K562 (cell line): ENCODE data around the gene TLCD1. TPM values are rescaled to one million over a fixed set of nuclear protein-coding genes. Genes with fewer than 3 reads are reported as not detected.

Experiments
- ATAC-seq: fragments of 200-7000 bp; cut with Tn5 transposase; 3 replicates; pipeline ENCODE4 v1.9.1; 2020; ENCODE audit warnings: moderate library complexity
- BruUV-seq: library from RNA; stranded (reverse); fragments of 400-500 nt; replicated peaks from 2 replicates; lab custom pipeline; 2021; lab: Mats Ljungman, UMichigan
- CTCF ChIA-PET: fragments of 300-600 bp; formaldehyde crosslinking; extraction: SDS; loops from one replicate; lab custom pipeline; 2021; ENCODE audit warnings: low intra/inter-chr PET ratio; lab: Yijun Ruan, JAX
- POLR2A ChIA-PET: fragments of 300-600, 350-650 bp; sonication (Branson Sonifier 250); formaldehyde crosslinking; extraction: SDS; loops from one replicate; lab custom pipeline; 2021; ENCODE audit warnings: antibody characterized with exemption, inconsistent platforms; lab: Yijun Ruan, JAX
- DNase-seq, 4 experiments: peaks; one replicate each; pipeline versions ENCODE4 v3.0.0 to v3.0.0-alpha.2; 2011 to 2018; ENCODE audit warnings: low spot score in 3 of 4, mixed read lengths in 3 of 4; ENCODE audit errors: extremely low read depth in 1 of 4
- FAIRE-seq: peaks from 2 replicates; lab custom pipeline; 2011; peaks lifted over from hg19 to GRCh38; lab: Jason Lieb, UNC
- H2AFZ ChIP-seq: 2 replicates; pipeline ENCODE4 v1.6.0; 2011; ENCODE audit warnings: low read depth, low read length, control low read depth, inconsistent platforms
- H3K27ac ChIP-seq: fragments of 200-600 bp; 3 replicates; pipeline ENCODE4 v1.8.0; 2011; ENCODE audit warnings: low read depth, mild to moderate bottlenecking, control low read depth, inconsistent platforms, low read length, moderate library complexity, mixed read lengths; ENCODE audit errors: extremely low read depth
- H3K27me3 ChIP-seq, 2 experiments: fragments of 300-600 bp in 1 of 2; 2 replicates in 1 of 2; 3 replicates in 1 of 2; pipeline versions ENCODE4 v1.6.0 to v1.8.0; 2011; ENCODE audit warnings: inconsistent platforms in 2 of 2, low read length in 2 of 2, mild to moderate bottlenecking in 1 of 2, mixed read lengths in 1 of 2, moderate library complexity in 1 of 2; ENCODE audit not compliant: control insufficient read depth in 2 of 2, insufficient read depth in 2 of 2
- H3K36me3 ChIP-seq: fragments of 300-600 bp; 3 replicates; pipeline ENCODE4 v1.8.0; 2011; ENCODE audit warnings: mild to moderate bottlenecking, low read length, inconsistent platforms; ENCODE audit not compliant: control insufficient read depth, insufficient read depth
- H3K4me1 ChIP-seq, 2 experiments: fragments of 200-600 bp in 1 of 2; replicated peaks in 1 of 2; 2 replicates in 1 of 2; 3 replicates in 1 of 2; pipeline versions ENCODE4 v1.5.1 to v1.8.0; 2011; ENCODE audit warnings: inconsistent platforms in 2 of 2, low read length in 2 of 2, mild to moderate bottlenecking in 1 of 2, mixed read lengths in 1 of 2, moderate library complexity in 1 of 2; ENCODE audit not compliant: control insufficient read depth in 2 of 2, insufficient read depth in 2 of 2
- H3K4me2 ChIP-seq: 2 replicates; pipeline ENCODE4 v1.6.1; 2011; ENCODE audit warnings: low read length, control low read depth, inconsistent platforms, mixed read lengths; ENCODE audit not compliant: insufficient read depth
- H3K4me3 ChIP-seq: fragments of 200-600 bp; sonication (generic), shearing (Covaris generic); 2 replicates; pipeline ENCODE4 v1.5.1; 2016; ENCODE audit warnings: control low read depth, inconsistent platforms
- H3K79me2 ChIP-seq: fragments of 200-600 bp; 3 replicates; pipeline ENCODE4 v1.8.0; 2011; ENCODE audit warnings: low read length, inconsistent platforms; ENCODE audit not compliant: control insufficient read depth, insufficient read depth
- H3K9ac ChIP-seq, 2 experiments: 2 replicates each; pipeline versions ENCODE4 v1.6.0 to v1.6.1; 2011; ENCODE audit warnings: low read depth in 2 of 2, low read length in 2 of 2, control low read depth in 1 of 2, inconsistent platforms in 1 of 2, mild to moderate bottlenecking in 1 of 2, mixed read lengths in 1 of 2; ENCODE audit not compliant: insufficient read depth in 1 of 2
- H3K9me1 ChIP-seq: one replicate; pipeline ENCODE4 v1.6.0; 2011; ENCODE audit warnings: inconsistent platforms, mild to moderate bottlenecking, low read length, moderate library complexity; ENCODE audit not compliant: control insufficient read depth, insufficient read depth
- H3K9me3 ChIP-seq: replicated peaks from 2 replicates; pipeline ENCODE4 v1.5.1; 2011; ENCODE audit warnings: low read depth, low read length, inconsistent platforms; ENCODE audit not compliant: control insufficient read depth, insufficient read depth
- H4K20me1 ChIP-seq: replicated peaks from 2 replicates; pipeline ENCODE4 v1.6.1; 2011; ENCODE audit warnings: low read length, inconsistent platforms, mixed read lengths; ENCODE audit not compliant: control insufficient read depth, insufficient read depth
- BDP1 ChIP-seq: IDR thresholded peaks from 3 replicates; pipeline ENCODE4 v1.6.1; 2011; ENCODE audit not compliant: insufficient read length, insufficient read depth
- BRD4 ChIP-seq: fragments of 200-600 bp; sonication (generic); IDR thresholded peaks from 2 replicates; pipeline ENCODE4 v1.6.1; 2017; ENCODE audit warnings: inconsistent platforms
- CCAR2 ChIP-seq: fragments of 200-400 bp; formaldehyde crosslinking; IDR thresholded peaks from 2 replicates; pipeline ENCODE4 v1.6.1; 2017; ENCODE audit warnings: mild to moderate bottlenecking, low read depth, low read length
- HDAC6 ChIP-seq: IDR thresholded peaks from 2 replicates; pipeline ENCODE4 v1.6.1; 2012; ENCODE audit warnings: low read depth, mild to moderate bottlenecking, control low read depth, inconsistent platforms, low read length, moderate library complexity
- MEF2A ChIP-seq: IDR thresholded peaks from 2 replicates; pipeline ENCODE4 v1.6.1; 2011; ENCODE audit warnings: low read depth, mild to moderate bottlenecking, low read length, moderate library complexity; ENCODE audit not compliant: control insufficient read depth
- MTA1 ChIP-seq: fragments of 450-650 bp; IDR thresholded peaks from 2 replicates; pipeline ENCODE4 v1.6.1; 2017; ENCODE audit warnings: borderline replicate concordance
- TAF1 ChIP-seq: IDR thresholded peaks from 2 replicates; pipeline ENCODE4 v1.6.1; 2011; ENCODE audit warnings: mild to moderate bottlenecking, low read length, moderate library complexity; ENCODE audit not compliant: insufficient read depth, control insufficient read depth, severe bottlenecking; ENCODE audit errors: extremely low read depth
- TRIM24 ChIP-seq, 2 experiments: fragments of 450-650 bp; IDR thresholded peaks; 2 replicates each; pipeline ENCODE4 v1.6.1; 2016
- XRCC5 ChIP-seq: fragments of 200-400 bp; formaldehyde crosslinking; IDR thresholded peaks from 2 replicates; pipeline ENCODE4 v1.6.1; 2017; ENCODE audit warnings: low read depth, mild to moderate bottlenecking, low read length
- ZNF239 ChIP-seq: fragments of 250-450 bp; sonication (Bioruptor Pico); IDR thresholded peaks from 2 replicates; pipeline ENCODE4 v1.4.0; 2020; ENCODE audit warnings: mild to moderate bottlenecking
- ZNF398 ChIP-seq: fragments of 250-450 bp; sonication (Bioruptor Pico); IDR thresholded peaks from 2 replicates; pipeline ENCODE4 v1.8.0; 2021; ENCODE audit warnings: moderate library complexity, mild to moderate bottlenecking, inconsistent platforms
- ZNF444 ChIP-seq: fragments of 250-450 bp; sonication (Bioruptor Pico); IDR thresholded peaks from 2 replicates; pipeline ENCODE4 v1.4.0; 2020; ENCODE audit warnings: mild to moderate bottlenecking, moderate library complexity
- ZNF507 ChIP-seq: conservative IDR thresholded peaks from 2 replicates; pipeline ENCODE4 v1.6.1; 2017; ENCODE audit warnings: missing genetic modification characterization, missing compliant biosample characterization
- ZNF584 ChIP-seq: fragments of 200-800 bp; sonication (Bioruptor generic); IDR thresholded peaks from 2 replicates; pipeline ENCODE4 v1.6.1; 2016; ENCODE audit warnings: low read depth, mild to moderate bottlenecking, missing genetic modification characterization, missing compliant biosample characterization
- ZNF766 ChIP-seq: fragments of 200-800 bp; sonication (Bioruptor generic); conservative IDR thresholded peaks from 2 replicates; pipeline ENCODE4 v1.6.1; 2016; ENCODE audit warnings: missing genetic modification characterization, missing compliant biosample characterization
- WGBS: fragments of 100-300 bp; shearing (Covaris generic); methylation state at CpG from one replicate; pipeline ENCODE4 v1.1.6; 2016; ENCODE audit warnings: low coverage, mixed read lengths; ENCODE audit not compliant: insufficient coverage; ENCODE audit errors: missing lambda C conversion rate; 5-methylcytosine and 5-hydroxymethylcytosine counted together
- in situ Hi-C: fragments of 300-500 bp; cut with MboI; formaldehyde crosslinking; loops from 4 replicates; pipeline ENCODE4 v1.15.0; 2018; ENCODE audit warnings: inconsistent platforms, mixed read lengths
- intact Hi-C: fragments of 100-400 bp; cut with micrococcal nuclease; formaldehyde crosslinking; loops from 2 replicates; pipeline ENCODE4 v1.14.2; 2022
- polyA plus RNA-seq, 8 experiments: library from polyadenylated mRNA; depleted of rRNA in 4 of 8; stranded (reverse) in 5 of 8; unstranded in 3 of 8; fragments of >200 nt; fragmentation: Nextera tagmentation in 2 of 8; fragmentation: Illumina TruSeq in 1 of 8; extraction: Ambion mirVana in 2 of 8; extraction: Trizol in 1 of 8; gene quantifications; 2 replicates each; pipeline versions ENCODE4 v1.2.1 to v1.2.3, GENCODE V29; 2011 to 2014; ENCODE audit warnings: inconsistent platforms in 1 of 8, missing spikeins in 1 of 8
- total RNA-seq, 7 experiments: library from RNA; depleted of rRNA in 6 of 7; stranded (reverse); fragments of >200 nt in 6 of 7; fragmentation: Illumina TruSeq in 2 of 7; extraction: Trizol in 2 of 7; gene quantifications; 2 replicates each; pipeline versions ENCODE4 v1.2.1 to v1.2.3, GENCODE V29; 2011 to 2021; ENCODE audit warnings: low replicate concordance in 1 of 7
- TF ChIP-seq, protein P1 (sequence below): sonication (generic); formaldehyde crosslinking; IDR thresholded peaks from 2 replicates; pipeline ENCODE4 v1.8.1; 2023; ENCODE audit warnings: mild to moderate bottlenecking, missing genetic modification reagents
- TF ChIP-seq, protein P2 (sequence below): fragments of 450-650 bp; IDR thresholded peaks from 2 replicates; pipeline ENCODE4 v1.6.1; 2018; ENCODE audit warnings: mild to moderate bottlenecking, low read depth; ENCODE audit not compliant: partially characterized antibody

TLCD1 gene
- total and polyA plus RNA-seq, 9 of the 15 experiments (the other 6 are each of a cell fraction or from before 2014, with no cell fraction given) = 6.8 to 37.7 (median 21.7) TPM

- peak; percentile 10 for ATAC-seq
- Histone ChIP-seq H3K36me3 (peaks cover 54% of the 10 kb centered on the region), H3K79me2 (peaks cover 68% of the 10 kb centered on the region), H2AFZ (peak overlapping the region; percentile 58), H3K4me3 (peak overlapping the region; percentile 83), H3K9me3 (no peaks in the 10 kb centered on the region), H3K9ac (peak overlapping the region; percentile 96 to 100), H3K4me1 (peaks cover 52 to 66% of the 10 kb centered on the region in 2 experiments), H3K27ac (peak overlapping the region; percentile 95), H4K20me1 (peaks cover 45% of the 10 kb centered on the region), H3K4me2 (peak overlapping the region; percentile 99), H3K27me3 (no peaks in the 10 kb centered on the region), H3K9me1 (no peaks in the 10 kb centered on the region)
- CTCF ChIA-PET = interaction anchor here (3.9 kb wide), 1 partner anchor 25 kb away, joined by 117 read pairs; no protein-coding TSS in a partner anchor
- BruUV-seq = TSS peak; percentile 65
- WGBS = 1% methylated on average over 20 of the region's 20 CpGs
- POLR2A ChIA-PET = interaction anchor here (0.5 to 11.1 kb wide), 31 partner anchors 10 to 569 kb away, joined by 3 to 367 read pairs (median 4); partner anchors contain the start of genes BLTP2, FAM222B, NUFIP2 and PHF12
- in situ Hi-C loops = no loop called here
- FAIRE-seq = peak; percentile 81
- intact Hi-C loops = loop anchor here (5.0 to 10.0 kb wide), 5 partner anchors 87 to 390 kb away; partner anchors contain the start of gene SPAG5
- peak in 3 of 4 experiments; percentile 29 to 83 (median 52) for DNase-seq
- TF ChIP-seq HDAC6 (0 out of 2 replicates have a peak, but pooled peaks have one; percentile 29), ZNF444 (CRISPR knock-in tag) (no peak), MEF2A (no peak), CCAR2 (no peak), ZNF766 (no peak), TAF1 (no peak), ZNF507 (no peak), ZNF584 (no peak), TRIM24 (IDR thresholded peaks at IDR 0.05) (no peak), XRCC5 (no peak), MTA1 (no peak; the same call in 1 of the 2 replicates), BDP1 (no peak), BRD4 (no peak), ZNF398 (CRISPR knock-in tag) (no peak), ZNF239 (CRISPR knock-in tag) (no peak)
- TF ChIP-seq, protein P1, sequence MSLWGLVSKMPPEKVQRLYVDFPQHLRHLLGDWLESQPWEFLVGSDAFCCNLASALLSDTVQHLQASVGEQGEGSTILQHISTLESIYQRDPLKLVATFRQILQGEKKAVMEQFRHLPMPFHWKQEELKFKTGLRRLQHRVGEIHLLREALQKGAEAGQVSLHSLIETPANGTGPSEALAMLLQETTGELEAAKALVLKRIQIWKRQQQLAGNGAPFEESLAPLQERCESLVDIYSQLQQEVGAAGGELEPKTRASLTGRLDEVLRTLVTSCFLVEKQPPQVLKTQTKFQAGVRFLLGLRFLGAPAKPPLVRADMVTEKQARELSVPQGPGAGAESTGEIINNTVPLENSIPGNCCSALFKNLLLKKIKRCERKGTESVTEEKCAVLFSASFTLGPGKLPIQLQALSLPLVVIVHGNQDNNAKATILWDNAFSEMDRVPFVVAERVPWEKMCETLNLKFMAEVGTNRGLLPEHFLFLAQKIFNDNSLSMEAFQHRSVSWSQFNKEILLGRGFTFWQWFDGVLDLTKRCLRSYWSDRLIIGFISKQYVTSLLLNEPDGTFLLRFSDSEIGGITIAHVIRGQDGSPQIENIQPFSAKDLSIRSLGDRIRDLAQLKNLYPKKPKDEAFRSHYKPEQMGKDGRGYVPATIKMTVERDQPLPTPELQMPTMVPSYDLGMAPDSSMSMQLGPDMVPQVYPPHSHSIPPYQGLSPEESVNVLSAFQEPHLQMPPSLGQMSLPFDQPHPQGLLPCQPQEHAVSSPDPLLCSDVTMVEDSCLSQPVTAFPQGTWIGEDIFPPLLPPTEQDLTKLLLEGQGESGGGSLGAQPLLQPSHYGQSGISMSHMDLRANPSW (CRISPR knock-in tag) = peak; percentile 62; the same call in 1 of the 2 replicates
- TF ChIP-seq, protein P2, sequence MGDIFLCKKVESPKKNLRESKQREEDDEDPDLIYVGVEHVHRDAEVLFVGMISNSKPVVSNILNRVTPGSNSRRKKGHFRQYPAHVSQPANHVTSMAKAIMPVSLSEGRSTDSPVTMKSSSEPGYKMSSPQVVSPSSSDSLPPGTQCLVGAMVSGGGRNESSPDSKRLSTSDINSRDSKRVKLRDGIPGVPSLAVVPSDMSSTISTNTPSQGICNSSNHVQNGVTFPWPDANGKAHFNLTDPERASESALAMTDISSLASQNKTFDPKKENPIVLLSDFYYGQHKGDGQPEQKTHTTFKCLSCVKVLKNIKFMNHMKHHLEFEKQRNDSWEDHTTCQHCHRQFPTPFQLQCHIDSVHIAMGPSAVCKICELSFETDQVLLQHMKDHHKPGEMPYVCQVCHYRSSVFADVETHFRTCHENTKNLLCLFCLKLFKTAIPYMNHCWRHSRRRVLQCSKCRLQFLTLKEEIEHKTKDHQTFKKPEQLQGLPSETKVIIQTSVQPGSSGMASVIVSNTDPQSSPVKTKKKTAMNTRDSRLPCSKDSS = no peak
These were observed 820 bp downstream of the TLCD1 start for GRCh38 chr17:28725166-28725659.
